ENCODE measurements around the gene HLA-DRB5.
"Not testable (repeated sequence)": the region's sequence is repeated elsewhere in the genome, so short reads cannot be mapped to it uniquely, and the experiment has no call there.

Gene HLA-DRB5

DNA sequence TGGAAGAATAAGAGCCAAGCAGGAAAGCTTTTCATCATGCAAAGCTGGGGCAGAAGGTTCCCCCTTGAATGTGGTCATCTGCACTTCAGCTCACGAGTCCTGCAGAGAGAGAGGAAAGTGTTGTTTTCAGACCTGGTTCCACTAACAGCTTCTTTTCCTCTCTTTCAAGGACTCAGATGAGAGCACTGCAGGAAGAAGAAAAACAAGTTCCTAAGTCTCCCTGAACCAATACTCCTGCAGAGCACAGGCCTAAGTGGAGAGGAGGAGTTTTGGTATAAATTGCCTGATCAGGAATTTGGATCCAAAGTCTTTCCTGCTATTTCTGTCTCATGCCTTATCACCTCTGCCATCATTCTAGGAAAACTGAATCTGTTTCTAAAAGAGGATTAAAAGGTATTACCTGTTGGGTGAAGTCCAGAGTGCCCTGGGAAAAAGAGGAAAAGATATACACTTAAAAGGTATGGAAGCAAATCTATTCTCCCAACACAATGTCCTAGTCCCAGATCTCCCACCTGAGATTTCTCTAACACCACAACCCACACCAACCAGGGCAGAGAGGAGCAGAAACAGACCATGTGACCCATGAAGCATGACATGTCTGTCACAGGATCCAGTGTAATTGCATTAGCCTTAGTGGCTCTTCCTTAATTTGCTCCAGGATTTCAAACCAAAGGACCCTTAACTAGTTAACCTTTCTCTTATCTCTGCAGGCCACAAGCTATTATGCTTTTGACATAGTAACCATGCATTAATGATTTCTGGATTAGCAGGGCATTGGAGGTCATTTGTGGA lies 12.2 kb downstream of the HLA-DRB5 start:
- DNase-seq (ENCODE audit: low read depth in 2 of 2): no peak

DNA sequence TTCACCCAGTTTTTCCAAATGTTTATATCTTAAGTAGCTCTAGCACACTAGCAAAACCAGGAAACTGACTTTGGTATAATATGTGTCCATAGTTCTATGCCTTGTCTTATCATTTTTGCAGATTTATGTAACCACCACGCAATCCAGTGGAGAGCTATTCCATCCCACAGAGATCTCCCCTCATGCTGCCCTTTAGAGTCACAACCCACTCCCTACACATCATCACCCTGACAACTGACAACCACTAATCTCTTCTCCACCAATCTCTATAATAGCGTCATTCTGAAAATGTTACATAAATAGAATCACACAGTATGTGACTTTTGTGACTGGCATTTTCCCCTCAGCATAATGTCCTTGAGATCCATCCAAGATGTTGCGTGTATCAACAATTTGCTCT lies 29.1 kb downstream of the HLA-DRB5 start:
- no peak for DNase-seq (ENCODE audit: low read depth in 2 of 2)

DNA sequence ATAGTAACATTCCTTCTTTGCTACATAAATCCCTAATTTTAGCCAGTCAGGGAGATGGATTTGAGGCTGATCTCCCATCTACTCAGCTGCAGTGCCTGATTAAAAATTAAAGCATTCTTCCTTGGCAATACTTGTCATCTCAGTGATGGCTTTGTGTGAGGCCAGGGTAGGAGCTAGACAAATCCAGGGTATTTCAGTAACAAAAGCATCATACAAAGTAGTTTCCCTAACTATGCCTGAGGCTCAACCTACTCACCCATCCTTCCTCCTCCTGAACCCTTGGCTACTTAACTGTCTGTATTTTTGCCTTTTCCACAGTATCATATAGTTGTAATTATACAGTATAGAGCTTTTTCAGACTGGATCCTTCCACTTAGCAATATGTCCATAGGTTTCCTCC lies 37.7 kb downstream of the HLA-DRB5 start:
- no peak for DNase-seq (ENCODE audit: low read depth in 2 of 2)

- no peak for DNase-seq (ENCODE audit: low read depth in 2 of 2)
These were observed 38.4 kb downstream of the HLA-DRB5 start for GRCh38 chr6:32491700-32492099.

- no peak for DNase-seq (ENCODE audit: low read depth in 2 of 2)
These were observed 42.0 kb downstream of the HLA-DRB5 start for GRCh38 chr6:32488083-32488482.

- DNase-seq (ENCODE audit: low read depth in 2 of 2): no peak
These were observed 45.5 kb downstream of the HLA-DRB5 start for GRCh38 chr6:32484614-32484998.

- no peak for DNase-seq (ENCODE audit: low read depth in 2 of 2)
These were observed 46.0 kb downstream of the HLA-DRB5 start for GRCh38 chr6:32483968-32484613.

GRCh38 chr6:32475392-32476206 lies 54.5 kb downstream of the HLA-DRB5 start:
- DNase-seq (ENCODE audit: low read depth in 2 of 2): no peak

DNA sequence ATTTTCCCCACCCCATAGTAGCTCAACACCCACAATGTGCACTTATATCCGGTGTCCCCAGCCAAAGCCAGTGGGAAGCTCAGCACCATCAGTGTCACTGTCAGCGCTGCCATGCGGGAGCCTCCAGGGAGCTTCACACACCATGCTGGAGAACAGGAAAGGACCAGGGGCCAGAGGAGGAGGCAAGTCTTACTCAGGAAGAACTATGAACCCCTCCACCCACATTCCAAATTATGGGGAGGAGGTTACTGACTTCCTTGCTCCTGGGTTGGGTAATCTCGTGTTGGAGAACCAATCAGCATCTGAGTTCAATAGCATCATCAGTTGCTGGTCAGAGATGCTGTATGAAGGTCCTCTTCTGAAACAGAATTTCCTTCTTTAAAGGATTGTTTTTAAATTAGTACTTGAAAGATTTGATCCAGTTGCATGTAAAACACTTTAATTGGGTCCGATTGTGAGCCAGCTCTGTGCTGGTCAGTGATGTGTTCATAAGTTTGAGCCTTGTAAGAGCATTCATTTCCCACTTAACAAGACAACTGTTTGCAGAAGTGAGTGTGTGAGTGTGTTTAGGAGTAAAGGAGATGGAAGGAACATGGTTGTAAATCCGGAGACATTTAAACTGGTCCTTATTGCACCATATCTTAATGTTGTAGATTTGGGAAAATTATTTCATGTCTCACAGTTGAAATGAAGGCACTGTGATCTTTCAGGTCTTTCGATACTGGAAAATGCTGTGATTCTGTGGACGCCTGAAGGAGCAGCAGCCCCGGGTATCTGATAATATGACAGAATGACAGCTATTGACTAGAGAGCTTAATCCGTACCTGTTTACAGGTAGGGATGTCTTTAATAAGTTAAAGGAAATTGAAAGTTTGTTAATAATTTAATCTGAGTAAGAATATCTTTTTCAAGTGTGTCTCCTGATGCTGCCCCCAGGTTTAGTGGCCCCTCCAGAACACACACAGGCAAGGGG lies 56.4 kb downstream of the HLA-DRB5 start:
- DNase-seq (ENCODE audit: low read depth in 2 of 2): not testable (repeated sequence)

- no peak for DNase-seq (ENCODE audit: low read depth in 2 of 2)
These were observed 57.2 kb downstream of the HLA-DRB5 start for GRCh38 chr6:32472781-32473375.

- DNase-seq (ENCODE audit: low read depth in 2 of 2): not testable (repeated sequence)
These were observed 62.2 kb downstream of the HLA-DRB5 start for GRCh38 chr6:32467743-32468503.
